HG02571 (cell line): Measurements from ENCODE around the gene GRIK2.

ENCODE experiments used
- ATAC-seq: cut with Tn5 transposase; IDR thresholded peaks from one replicate; pipeline ENCODE4 v1.9.1; 2021; ENCODE audit warnings: mild to moderate bottlenecking, moderate library complexity; ENCODE audit not compliant: unreplicated experiment

The GRIK2 gene

GRCh38 chr6:101451981-101452380, 58.5 kb downstream of the GRIK2 start:
- no peak for ATAC-seq

- no peak for ATAC-seq
Measured at GRCh38 chr6:101453221-101453620, 59.7 kb downstream of the GRIK2 start.

- ATAC-seq: no peak
Measured at GRCh38 chr6:101454106-101454676, 60.7 kb downstream of the GRIK2 start.

GRCh38 chr6:101458336-101458735, 64.8 kb downstream of the GRIK2 start:
- ATAC-seq: no peak

- no peak for ATAC-seq
Measured at GRCh38 chr6:101458826-101459225, 65.3 kb downstream of the GRIK2 start.

- ATAC-seq: no peak
Measured at GRCh38 chr6:101462576-101462975, 69.1 kb downstream of the GRIK2 start.

- no peak for ATAC-seq
Measured at GRCh38 chr6:101465863-101466262, 72.4 kb downstream of the GRIK2 start.

GRCh38 chr6:101477436-101477835, 83.9 kb downstream of the GRIK2 start:
- no peak for ATAC-seq

- ATAC-seq: no peak
Measured at GRCh38 chr6:101478891-101479290, 85.4 kb downstream of the GRIK2 start.

GRCh38 chr6:101482606-101483005, 89.1 kb downstream of the GRIK2 start:
- no peak for ATAC-seq

GRCh38 chr6:101484781-101485180, 91.3 kb downstream of the GRIK2 start:
- ATAC-seq: no peak

GRCh38 chr6:101486124-101486523, 92.6 kb downstream of the GRIK2 start:
- no peak for ATAC-seq

GRCh38 chr6:101486726-101487125, 93.2 kb downstream of the GRIK2 start:
- no peak for ATAC-seq

- ATAC-seq: no peak
Measured at GRCh38 chr6:101489456-101489855, 95.9 kb downstream of the GRIK2 start.

- no peak for ATAC-seq
Measured at GRCh38 chr6:101490857-101491256, 97.3 kb downstream of the GRIK2 start.

GRCh38 chr6:101502818-101503217, 109.3 kb downstream of the GRIK2 start:
- no peak for ATAC-seq

- ATAC-seq: no peak
Measured at GRCh38 chr6:101509536-101509935, 116.0 kb downstream of the GRIK2 start.

- ATAC-seq: no peak
Measured at GRCh38 chr6:101513181-101513580, 119.7 kb downstream of the GRIK2 start.

GRCh38 chr6:101516578-101516977, 123.1 kb downstream of the GRIK2 start:
- ATAC-seq: no peak

- peak; percentile 51 for ATAC-seq
Measured at GRCh38 chr6:101517632-101518031, 124.1 kb downstream of the GRIK2 start.

GRCh38 chr6:101522254-101522653, 128.7 kb downstream of the GRIK2 start:
- no peak for ATAC-seq

GRCh38 chr6:101527467-101527866, 134.0 kb downstream of the GRIK2 start:
- no peak for ATAC-seq

GRCh38 chr6:101528801-101529200, 135.3 kb downstream of the GRIK2 start:
- ATAC-seq: no peak
